HG03520 (cell line): Measurements from ENCODE around the gene ABTB2.
"Not testable (repeated sequence)": the region's sequence is repeated elsewhere in the genome, so short reads cannot be mapped to it uniquely, and the experiment has no call there.

Experiments used
- ATAC-seq: cut with Tn5 transposase; IDR thresholded peaks from one replicate; pipeline ENCODE4 v1.9.1; 2021; ENCODE audit warnings: mild to moderate bottlenecking, moderate library complexity; ENCODE audit not compliant: unreplicated experiment

The ABTB2 gene

DNA sequence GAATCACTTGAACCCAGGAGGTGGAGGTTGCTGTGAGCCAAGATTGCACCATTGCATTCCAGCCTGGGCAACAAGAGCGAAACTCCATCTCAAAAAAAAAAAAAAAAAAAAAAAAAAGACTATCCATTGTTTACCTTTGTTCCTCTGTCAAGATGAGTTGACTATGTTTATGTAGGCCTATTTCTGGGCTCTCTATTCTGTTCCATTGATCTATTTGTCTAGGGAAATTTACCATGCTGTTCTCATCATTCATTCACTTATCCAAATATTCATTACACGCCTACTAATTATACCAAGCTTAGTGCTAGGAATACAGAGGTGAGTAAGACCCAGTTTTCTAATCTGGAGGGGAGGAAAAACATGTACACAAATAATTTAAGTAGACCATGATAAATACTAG, 139.1 kb downstream of the ABTB2 start:
- ATAC-seq, result not testable (repeated sequence)

- ATAC-seq, result no peak
Measured at GRCh38 chr11:34218067-34218466, 139.7 kb downstream of the ABTB2 start.

DNA sequence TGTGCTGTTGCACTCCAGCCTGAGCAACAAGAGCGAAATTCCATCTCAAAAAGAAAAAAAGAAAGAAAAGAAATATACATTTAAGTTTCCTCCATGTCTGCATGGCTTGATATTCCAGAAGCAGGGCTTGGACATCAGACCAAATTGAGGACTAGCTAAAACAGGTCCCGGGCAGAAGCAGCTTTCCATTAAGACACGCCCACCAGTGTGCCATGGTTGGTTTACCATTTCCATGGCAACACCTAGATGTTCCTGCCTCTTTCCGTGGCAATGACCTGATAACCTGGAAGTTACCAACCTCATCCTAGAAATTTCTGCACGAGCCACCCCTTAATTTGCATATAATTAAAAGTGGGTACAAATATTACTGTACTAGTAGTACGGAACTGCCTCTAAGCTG, 141.1 kb downstream of the ABTB2 start:
- ATAC-seq, result no peak

DNA sequence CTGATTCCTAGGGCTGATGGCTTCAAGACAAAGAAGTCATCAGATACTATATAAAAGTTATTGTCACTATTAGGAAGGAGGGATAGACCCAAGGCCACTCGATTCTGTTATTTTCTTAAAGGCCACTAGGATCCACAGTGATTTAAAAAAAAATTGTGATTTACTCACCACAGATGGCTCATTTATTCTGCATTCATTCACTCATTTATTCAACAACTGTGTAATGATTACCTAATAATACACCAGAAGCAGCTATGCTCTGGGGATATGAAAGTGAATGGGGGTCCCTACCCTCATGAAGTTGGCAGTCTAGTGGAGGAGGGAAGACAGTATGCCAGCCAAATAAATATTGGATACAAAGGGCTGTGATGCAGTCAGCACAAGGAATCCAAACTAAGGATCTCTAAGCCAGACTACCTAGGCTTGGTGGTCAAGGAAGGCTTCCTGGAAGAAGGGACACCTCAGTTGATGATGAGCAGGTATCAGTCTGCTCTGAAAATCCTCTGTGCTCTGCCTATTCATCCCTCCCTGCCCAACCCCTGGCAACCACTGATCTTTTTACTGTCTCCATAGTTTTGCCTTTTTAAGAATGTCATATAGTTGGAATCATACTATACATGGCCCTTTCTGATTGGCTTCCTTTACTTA, 141.9 kb downstream of the ABTB2 start:
- no peak for ATAC-seq

- ATAC-seq, result no peak
Measured at GRCh38 chr11:34214961-34215805, 142.6 kb downstream of the ABTB2 start.

- ATAC-seq, result no peak
Measured at GRCh38 chr11:34213366-34213765, 144.4 kb downstream of the ABTB2 start.

DNA sequence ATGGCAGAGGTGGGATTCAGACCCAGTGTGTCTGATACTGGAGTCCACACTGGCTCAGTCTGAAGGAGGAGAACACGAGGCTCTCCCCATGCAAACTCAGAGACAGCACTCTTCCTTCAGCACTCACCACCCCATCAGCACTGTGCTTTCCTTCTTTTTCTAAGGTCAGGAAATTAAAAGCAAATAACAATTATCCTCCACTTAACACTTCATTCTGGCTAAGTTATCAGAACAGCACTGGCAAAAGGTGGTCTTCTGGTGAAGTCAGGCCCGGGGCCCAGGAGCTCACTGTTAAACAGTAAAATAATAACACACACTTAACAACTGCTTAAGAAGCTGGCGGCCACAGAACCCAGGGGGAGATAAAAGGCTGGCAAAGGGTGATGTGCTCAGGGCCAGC, 145.2 kb downstream of the ABTB2 start:
- ATAC-seq, result no peak

DNA sequence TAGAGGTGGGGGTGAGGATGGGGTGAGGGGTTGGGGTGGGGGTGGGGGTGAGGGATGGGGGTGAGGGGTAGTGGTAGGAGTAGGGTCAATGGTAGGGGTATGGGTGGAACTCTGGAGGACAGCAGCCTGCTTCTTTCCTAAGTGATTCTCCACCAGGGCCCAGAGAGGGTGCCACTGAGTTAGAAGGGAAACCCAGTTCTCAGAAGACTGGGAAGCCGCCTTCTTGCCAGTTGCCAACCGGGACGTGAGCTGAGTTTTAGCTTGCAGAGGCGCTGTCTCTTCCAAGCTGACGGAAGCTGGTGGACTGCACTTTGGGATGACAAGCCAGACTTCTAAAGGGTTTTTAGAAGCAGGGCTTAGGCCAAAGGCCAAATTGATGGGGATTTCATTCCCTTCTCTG, 148.0 kb downstream of the ABTB2 start:
- ATAC-seq, result no peak

DNA sequence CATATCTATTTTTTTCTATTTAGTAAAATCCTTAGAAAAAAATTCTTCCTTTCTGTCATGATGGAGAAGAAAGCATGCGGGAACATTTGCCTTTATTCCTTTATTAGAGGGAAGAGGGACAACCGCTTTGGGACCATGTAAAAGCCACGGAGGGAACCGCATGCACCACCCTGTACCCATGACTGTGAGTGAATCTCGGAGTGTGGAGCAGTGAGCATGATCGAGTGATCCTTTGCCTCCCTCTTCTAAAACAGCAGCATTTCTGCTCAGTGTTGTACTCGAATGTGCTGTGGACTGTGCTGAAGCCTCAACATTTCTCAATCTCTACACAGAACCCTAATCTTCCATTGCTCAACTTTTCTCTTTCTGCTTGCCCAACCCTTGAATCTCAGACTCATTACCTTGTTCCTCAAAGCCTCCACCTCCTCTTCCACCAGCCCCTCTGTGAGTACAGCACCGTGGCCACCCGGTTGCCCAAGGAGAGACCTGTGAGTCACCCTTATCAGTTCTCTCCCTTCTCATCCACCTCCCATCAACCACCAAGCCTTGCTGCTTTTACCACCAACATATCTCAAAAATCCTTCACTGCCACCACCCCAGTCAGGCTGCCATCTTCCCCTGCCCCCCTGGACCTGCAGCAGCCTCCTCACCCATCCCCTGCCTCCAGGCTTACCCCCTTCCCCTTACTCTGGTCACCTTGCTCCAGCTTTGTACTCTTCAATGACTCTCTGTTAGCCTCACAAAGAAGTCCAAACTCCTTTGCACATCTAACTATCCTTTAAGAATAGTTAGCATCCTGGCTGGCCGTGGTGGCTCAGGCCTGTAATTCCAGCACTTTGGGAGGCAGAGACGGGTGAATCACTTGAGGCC, 149.3 kb downstream of the ABTB2 start:
- ATAC-seq, result no peak

DNA sequence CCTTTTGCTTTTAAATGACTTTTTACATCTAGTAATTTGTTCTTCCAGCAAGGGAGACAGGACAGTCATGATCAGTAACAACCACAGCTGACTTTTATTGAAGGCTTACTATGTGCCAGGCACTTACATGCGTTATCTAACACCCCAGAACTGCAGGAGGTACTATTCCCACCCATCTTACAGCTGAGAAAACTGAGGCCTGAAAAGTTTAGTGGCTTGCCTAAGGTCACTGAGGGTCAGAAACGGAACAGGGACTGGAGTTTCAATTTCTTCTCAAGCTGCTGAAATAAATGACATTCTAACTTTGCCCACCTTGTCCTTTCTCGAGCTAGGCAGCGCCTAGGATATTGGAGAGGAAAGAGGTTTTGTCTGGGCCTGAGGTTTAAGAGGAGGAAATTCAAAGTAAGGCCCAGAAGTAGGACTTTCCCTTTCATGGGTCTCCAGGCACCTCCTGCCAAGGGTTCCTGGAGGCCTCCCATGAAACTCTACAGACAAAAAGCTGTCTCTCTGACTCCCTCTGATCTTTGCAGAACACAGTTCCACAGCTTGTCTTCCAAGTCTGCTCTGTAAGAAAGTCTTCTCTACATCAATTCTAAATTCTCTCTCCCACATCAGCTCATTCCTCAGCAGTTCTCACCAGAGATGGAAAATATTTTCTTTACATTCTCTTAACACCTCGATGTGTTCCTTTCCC, 150.2 kb downstream of the ABTB2 start:
- no peak for ATAC-seq

GRCh38 chr11:34206407-34207300, 151.2 kb downstream of the ABTB2 start:
- no peak for ATAC-seq

GRCh38 chr11:34205326-34206035, 152.3 kb downstream of the ABTB2 start:
- ATAC-seq, result no peak

GRCh38 chr11:34204396-34205279, 153.2 kb downstream of the ABTB2 start:
- ATAC-seq, result no peak

DNA sequence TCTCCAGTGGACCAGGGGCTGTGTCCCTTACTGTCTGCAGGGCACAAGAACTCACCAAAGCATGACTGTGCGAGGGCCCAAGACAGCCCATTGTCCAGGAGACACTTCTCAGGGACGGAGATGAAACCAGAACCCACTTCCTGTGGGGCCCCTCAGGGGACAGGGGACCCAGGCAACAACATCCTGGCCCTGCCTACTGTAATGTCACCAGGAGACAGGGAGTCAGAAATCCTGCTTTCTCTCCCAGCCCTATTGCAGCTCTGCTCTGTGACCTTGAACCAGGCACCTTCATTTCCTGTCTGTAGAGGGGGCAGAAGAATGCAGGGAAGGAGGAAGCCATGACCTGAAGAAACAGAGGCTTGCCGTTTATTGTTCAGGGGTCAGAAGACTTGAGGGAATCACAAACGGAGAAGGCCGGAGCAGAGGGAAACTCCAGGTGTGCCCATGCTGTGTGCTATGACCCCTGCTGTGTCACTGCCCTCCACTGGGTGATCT, 154.4 kb downstream of the ABTB2 start:
- no peak for ATAC-seq

GRCh38 chr11:34201129-34201528, 156.7 kb downstream of the ABTB2 start:
- no peak for ATAC-seq

DNA sequence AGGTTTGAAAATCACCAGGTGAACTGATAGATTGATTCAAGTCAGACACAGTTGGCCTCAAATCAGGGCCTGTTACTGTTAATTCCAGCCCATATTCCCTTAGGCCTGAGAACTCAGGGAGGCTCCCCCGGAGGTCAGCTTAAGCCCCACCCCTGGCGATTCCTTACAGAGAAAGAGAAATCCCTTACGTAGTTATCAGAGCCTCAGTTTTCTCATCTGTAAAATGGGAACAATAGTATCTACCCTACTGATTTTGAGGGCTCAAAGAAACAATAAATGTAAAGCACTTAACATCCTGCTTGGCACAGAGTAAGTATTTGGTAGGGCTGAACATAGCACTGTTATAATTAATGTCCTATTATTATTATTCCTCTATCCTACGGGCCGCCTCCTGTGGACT, 158.3 kb downstream of the ABTB2 start:
- no peak for ATAC-seq

DNA sequence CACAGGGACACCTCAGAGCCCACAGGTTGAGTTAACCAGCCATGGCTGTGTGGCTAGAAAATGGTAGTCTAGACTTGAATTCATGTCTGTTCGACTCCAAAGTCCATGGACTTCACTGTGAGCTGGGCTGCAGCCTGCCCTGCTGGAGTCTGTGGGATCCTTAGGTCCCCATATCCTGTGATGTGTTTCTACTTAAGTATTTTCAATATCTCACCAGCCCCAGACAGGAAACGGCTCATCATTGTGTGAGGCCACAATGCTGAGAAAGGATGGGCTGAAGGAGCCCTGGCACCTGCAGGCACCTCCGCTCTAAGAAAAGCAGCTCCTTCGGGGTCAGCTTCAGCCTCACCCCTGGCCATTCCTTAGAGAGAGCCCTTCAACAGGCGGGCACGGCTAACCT, 159.3 kb downstream of the ABTB2 start:
- ATAC-seq, result no peak

DNA sequence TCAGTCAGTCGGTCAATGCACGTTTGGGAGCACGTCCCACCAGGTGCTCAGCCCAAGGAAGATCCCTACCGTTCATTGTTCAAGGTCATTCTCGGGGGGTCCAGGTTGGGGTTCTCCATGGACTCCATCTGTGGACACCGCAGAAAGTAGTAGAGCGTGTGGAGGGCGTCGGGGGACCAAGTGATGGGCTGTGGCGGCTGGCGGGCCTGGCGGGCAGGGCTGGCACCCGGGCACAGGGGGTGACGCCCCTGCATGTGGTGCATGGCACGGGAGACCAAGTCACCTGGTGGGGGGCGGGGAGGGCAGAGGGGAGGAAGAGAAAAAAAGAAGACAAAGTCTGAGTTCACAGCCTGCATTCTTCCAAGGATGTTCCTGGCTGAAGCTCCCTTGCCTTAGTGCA, 160.6 kb downstream of the ABTB2 start:
- ATAC-seq, result no peak
